ENCODE measurements around the gene GUCA2A. TPM values are rescaled to one million over a fixed set of nuclear protein-coding genes. Genes with fewer than 3 reads are reported as not detected.

Gene GUCA2A
- total RNA-seq, 1 experiment from 2014 or later, result not detected

DNA sequence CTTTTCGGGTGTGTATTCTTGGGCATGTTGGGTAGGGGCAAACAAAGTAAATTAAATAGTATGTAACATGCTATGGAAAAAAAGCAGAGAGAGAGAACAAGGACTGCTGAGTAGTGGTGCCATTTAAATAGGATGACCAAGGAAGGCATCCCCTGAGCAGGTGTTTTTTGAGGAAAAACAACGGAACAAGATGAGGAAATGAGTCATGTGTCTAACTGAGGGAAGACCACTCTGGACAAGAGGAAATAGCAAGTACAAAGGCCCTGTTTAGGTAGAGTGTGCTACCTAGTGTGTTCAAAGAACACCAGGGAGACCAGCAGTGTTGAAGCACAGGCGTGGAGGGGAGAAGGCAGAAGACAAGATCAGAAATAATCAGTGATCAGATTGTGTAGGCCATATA, 20.1 kb upstream of the GUCA2A start:
- H3K36me3 ChIP-seq (ENCODE audit: control insufficient read depth, insufficient read depth, low read length), result peaks cover 24% of the 10 kb centered on the region
- H3K27ac ChIP-seq (ENCODE audit: low read length), result no peak overlapping the region
- H3K4me1 ChIP-seq (ENCODE audit: control insufficient read depth, insufficient read depth, low read length), result no peaks in the 10 kb centered on the region
- ChIA-PET CTCF (no interaction called here), POLR2A (interaction anchor here (0.7 kb wide), 1 partner anchor 235 kb away, joined by 10 read pairs; no protein-coding TSS in a partner anchor)
- no peak for DNase-seq (ENCODE audit: low read depth, low spot score)
- intact Hi-C loops (cut with micrococcal nuclease; ENCODE audit: unreplicated experiment) (no loop called here), in situ Hi-C loops (cut with HindIII; ENCODE audit: low pct_unique_long_range_greater_than_20kb, low sequenced_read_pairs) (no loop called here)
- ATAC-seq, result no peak
- no peak overlapping the region for H3K4me3 ChIP-seq (ENCODE audit: low read depth in 2 of 2, low read length in 2 of 2)
- no TSS peak for BruUV-seq (replicated peaks)
- H3K9me3 ChIP-seq (ENCODE audit: control insufficient read depth, insufficient read depth, low read depth, low read length), result no peaks in the 10 kb centered on the region
- TF ChIP-seq, protein P1, sequence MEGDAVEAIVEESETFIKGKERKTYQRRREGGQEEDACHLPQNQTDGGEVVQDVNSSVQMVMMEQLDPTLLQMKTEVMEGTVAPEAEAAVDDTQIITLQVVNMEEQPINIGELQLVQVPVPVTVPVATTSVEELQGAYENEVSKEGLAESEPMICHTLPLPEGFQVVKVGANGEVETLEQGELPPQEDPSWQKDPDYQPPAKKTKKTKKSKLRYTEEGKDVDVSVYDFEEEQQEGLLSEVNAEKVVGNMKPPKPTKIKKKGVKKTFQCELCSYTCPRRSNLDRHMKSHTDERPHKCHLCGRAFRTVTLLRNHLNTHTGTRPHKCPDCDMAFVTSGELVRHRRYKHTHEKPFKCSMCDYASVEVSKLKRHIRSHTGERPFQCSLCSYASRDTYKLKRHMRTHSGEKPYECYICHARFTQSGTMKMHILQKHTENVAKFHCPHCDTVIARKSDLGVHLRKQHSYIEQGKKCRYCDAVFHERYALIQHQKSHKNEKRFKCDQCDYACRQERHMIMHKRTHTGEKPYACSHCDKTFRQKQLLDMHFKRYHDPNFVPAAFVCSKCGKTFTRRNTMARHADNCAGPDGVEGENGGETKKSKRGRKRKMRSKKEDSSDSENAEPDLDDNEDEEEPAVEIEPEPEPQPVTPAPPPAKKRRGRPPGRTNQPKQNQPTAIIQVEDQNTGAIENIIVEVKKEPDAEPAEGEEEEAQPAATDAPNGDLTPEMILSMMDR (IDR thresholded peaks at IDR 0.05), result no peak
- TF ChIP-seq SIN3A (IDR thresholded peaks at IDR 0.05; ENCODE audit: borderline replicate concordance, insufficient read depth, low read depth, low read length), result no peak
- TF ChIP-seq POLR2AphosphoS5 (IDR thresholded peaks at IDR 0.05; ENCODE audit: low read depth, low read length), result no peak
- TF ChIP-seq, protein P2, sequence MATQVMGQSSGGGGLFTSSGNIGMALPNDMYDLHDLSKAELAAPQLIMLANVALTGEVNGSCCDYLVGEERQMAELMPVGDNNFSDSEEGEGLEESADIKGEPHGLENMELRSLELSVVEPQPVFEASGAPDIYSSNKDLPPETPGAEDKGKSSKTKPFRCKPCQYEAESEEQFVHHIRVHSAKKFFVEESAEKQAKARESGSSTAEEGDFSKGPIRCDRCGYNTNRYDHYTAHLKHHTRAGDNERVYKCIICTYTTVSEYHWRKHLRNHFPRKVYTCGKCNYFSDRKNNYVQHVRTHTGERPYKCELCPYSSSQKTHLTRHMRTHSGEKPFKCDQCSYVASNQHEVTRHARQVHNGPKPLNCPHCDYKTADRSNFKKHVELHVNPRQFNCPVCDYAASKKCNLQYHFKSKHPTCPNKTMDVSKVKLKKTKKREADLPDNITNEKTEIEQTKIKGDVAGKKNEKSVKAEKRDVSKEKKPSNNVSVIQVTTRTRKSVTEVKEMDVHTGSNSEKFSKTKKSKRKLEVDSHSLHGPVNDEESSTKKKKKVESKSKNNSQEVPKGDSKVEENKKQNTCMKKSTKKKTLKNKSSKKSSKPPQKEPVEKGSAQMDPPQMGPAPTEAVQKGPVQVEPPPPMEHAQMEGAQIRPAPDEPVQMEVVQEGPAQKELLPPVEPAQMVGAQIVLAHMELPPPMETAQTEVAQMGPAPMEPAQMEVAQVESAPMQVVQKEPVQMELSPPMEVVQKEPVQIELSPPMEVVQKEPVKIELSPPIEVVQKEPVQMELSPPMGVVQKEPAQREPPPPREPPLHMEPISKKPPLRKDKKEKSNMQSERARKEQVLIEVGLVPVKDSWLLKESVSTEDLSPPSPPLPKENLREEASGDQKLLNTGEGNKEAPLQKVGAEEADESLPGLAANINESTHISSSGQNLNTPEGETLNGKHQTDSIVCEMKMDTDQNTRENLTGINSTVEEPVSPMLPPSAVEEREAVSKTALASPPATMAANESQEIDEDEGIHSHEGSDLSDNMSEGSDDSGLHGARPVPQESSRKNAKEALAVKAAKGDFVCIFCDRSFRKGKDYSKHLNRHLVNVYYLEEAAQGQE (IDR thresholded peaks at IDR 0.05; ENCODE audit: insufficient read depth in 1 of 2, low read depth in 2 of 2, low read length in 1 of 2), result no peak
- no peak for TF ChIP-seq TCF7L2 (IDR thresholded peaks at IDR 0.05; ENCODE audit: low read depth, low read length)
- no peaks in the 10 kb centered on the region for H3K27me3 ChIP-seq (ENCODE audit: control insufficient read depth, insufficient read depth, low read length)

DNA sequence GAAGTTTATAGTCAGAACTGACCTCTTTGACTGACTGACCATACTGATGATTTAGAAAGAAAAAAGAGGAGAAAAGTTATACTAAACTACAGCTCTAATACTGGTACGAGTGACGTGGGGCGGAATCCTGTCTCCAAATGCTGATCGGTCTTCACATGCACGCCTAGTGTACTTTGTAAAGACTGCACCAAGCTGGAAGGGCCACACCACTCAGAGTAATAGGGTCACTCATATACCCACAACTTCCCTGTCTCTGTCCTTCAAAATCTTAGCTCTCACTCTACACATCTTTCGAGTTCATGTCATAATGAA, 19.4 kb upstream of the GUCA2A start:
- H3K27ac ChIP-seq (ENCODE audit: low read length), result no peak overlapping the region
- DNase-seq (ENCODE audit: low read depth, low spot score) (no peak), ATAC-seq (no peak)
- POLR2A ChIA-PET, result no interaction called here
- no peak for TF ChIP-seq SIN3A (IDR thresholded peaks at IDR 0.05; ENCODE audit: borderline replicate concordance, insufficient read depth, low read depth, low read length)
- H3K4me3 ChIP-seq (ENCODE audit: low read depth in 2 of 2, low read length in 2 of 2), result no peak overlapping the region
- no peaks in the 10 kb centered on the region for H3K9me3 ChIP-seq (ENCODE audit: control insufficient read depth, insufficient read depth, low read depth, low read length)
- in situ Hi-C loops (cut with HindIII; ENCODE audit: low pct_unique_long_range_greater_than_20kb, low sequenced_read_pairs), result no loop called here
- BruUV-seq (replicated peaks), result no TSS peak
- no peaks in the 10 kb centered on the region for H3K4me1 ChIP-seq (ENCODE audit: control insufficient read depth, insufficient read depth, low read length)
- peaks cover 22% of the 10 kb centered on the region for H3K36me3 ChIP-seq (ENCODE audit: control insufficient read depth, insufficient read depth, low read length)
- CTCF ChIA-PET, result no interaction called here
- no peaks in the 10 kb centered on the region for H3K27me3 ChIP-seq (ENCODE audit: control insufficient read depth, insufficient read depth, low read length)
- intact Hi-C loops (cut with micrococcal nuclease; ENCODE audit: unreplicated experiment), result no loop called here

DNA sequence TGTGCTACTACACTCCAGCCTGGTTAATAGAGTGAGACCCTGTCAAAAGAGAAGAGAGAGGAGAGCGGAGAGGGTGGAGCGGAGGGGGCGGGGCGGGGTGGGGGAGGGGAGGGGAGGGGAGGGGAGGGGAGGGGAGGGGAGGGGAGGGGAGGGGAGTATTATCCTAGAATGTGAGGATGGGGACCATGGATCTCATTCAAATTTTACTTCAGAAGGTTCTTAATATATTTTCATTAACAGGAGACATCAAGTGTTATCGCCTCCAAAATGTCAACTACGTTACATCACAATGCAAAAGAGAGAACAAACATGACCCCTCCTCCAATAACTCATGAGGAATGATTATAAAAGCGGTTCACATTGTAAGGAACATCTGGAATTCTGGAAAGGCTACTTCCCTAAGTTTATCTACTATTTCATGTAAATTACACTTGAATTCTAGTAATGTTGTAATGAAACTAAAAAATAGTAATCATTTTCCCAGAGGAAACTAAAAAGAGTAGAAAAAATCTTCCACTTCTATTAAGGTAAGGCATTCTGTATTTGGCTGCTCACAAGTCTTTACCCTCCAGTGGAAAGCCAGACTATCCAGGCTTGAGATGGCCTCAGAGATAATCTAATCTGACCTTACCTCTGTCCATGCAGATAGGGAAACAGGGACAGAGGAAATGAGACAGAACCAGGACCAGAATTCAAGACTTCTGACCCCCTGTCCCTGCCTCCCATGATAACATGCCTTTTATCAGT, 18.8 kb upstream of the GUCA2A start:
- Histone ChIP-seq H3K4me3 (ENCODE audit: low read depth in 2 of 2, low read length in 2 of 2) (no peak overlapping the region), H3K27me3 (ENCODE audit: control insufficient read depth, insufficient read depth, low read length) (no peaks in the 10 kb centered on the region), H3K4me1 (ENCODE audit: control insufficient read depth, insufficient read depth, low read length) (no peaks in the 10 kb centered on the region), H3K9me3 (ENCODE audit: control insufficient read depth, insufficient read depth, low read depth, low read length) (no peaks in the 10 kb centered on the region), H3K27ac (ENCODE audit: low read length) (no peak overlapping the region), H3K36me3 (ENCODE audit: control insufficient read depth, insufficient read depth, low read length) (peaks cover 17% of the 10 kb centered on the region)
- in situ Hi-C loops (cut with HindIII; ENCODE audit: low pct_unique_long_range_greater_than_20kb, low sequenced_read_pairs), result no loop called here
- intact Hi-C loops (cut with micrococcal nuclease; ENCODE audit: unreplicated experiment), result no loop called here
- TF ChIP-seq, protein P2 (IDR thresholded peaks at IDR 0.05; ENCODE audit: insufficient read depth in 1 of 2, low read depth in 2 of 2, low read length in 1 of 2), result no peak
- CTCF ChIA-PET, result no interaction called here
- BruUV-seq (replicated peaks), result no TSS peak
- POLR2A ChIA-PET, result no interaction called here
- DNase-seq (ENCODE audit: low read depth, low spot score) (no peak), ATAC-seq (no peak)

Data from Panc1 (cell line).